ENCODE measurements around the gene CASR.

Gene CASR

GRCh38 chr3:122295266-122296062 is 112.0 kb downstream of the CASR start:
- H3K36me3 ChIP-seq (ENCODE audit: control insufficient read depth in 2 of 2, insufficient read depth in 1 of 2, low read length in 2 of 2): no peaks in the 10 kb centered on the region
- POLR2A ChIA-PET: no interaction called here
- TF ChIP-seq ZNF423 (tag by site-specific recombination; IDR thresholded peaks at IDR 0.05) (no peak), GLIS1 (tag by site-specific recombination; IDR thresholded peaks at IDR 0.05) (no peak), ZNF670 (tag by site-specific recombination; IDR thresholded peaks at IDR 0.05; ENCODE audit: low read depth) (no peak), ZFP41 (tag by site-specific recombination; IDR thresholded peaks at IDR 0.05; ENCODE audit: borderline replicate concordance) (no peak), TCF7L2 (IDR thresholded peaks at IDR 0.05; ENCODE audit: borderline replicate concordance, low read depth, low read length) (no peak), ZBTB21 (tag by site-specific recombination; IDR thresholded peaks at IDR 0.05) (no peak), ZNF341 (tag by site-specific recombination; IDR thresholded peaks at IDR 0.05; ENCODE audit: low read depth) (no peak), ZNF768 (tag by site-specific recombination; IDR thresholded peaks at IDR 0.05) (no peak), ZXDB (tag by site-specific recombination; IDR thresholded peaks at IDR 0.05) (no peak), ZNF510 (tag by site-specific recombination; IDR thresholded peaks at IDR 0.05; ENCODE audit: insufficient replicate concordance) (no peak), GFI1B (tag by site-specific recombination; IDR thresholded peaks at IDR 0.05) (no peak), PRDM10 (tag by site-specific recombination; IDR thresholded peaks at IDR 0.05) (no peak), HOXD13 (CRISPR knock-in tag; IDR thresholded peaks at IDR 0.05; ENCODE audit: borderline replicate concordance) (no peak), ZNF585B (tag by site-specific recombination; IDR thresholded peaks at IDR 0.05) (no peak)
- no peaks in the 10 kb centered on the region for H3K4me1 ChIP-seq (ENCODE audit: control insufficient read depth, insufficient read depth, low read length)
- no peak overlapping the region for H3K27ac ChIP-seq (ENCODE audit: extremely low read depth, low read depth, low read length)
- no peak overlapping the region for H3K4me3 ChIP-seq (ENCODE audit: low read depth, low read length)
- no peaks in the 10 kb centered on the region for H3K9me3 ChIP-seq (ENCODE audit: control insufficient read depth, insufficient read depth, low read depth, low read length)
- CTCF ChIA-PET: no interaction called here

- H3K27ac ChIP-seq (ENCODE audit: extremely low read depth, low read depth, low read length): no peak overlapping the region
- no peaks in the 10 kb centered on the region for H3K4me1 ChIP-seq (ENCODE audit: control insufficient read depth, insufficient read depth, low read length)
- ChIA-PET CTCF (no interaction called here), POLR2A (no interaction called here)
- H3K4me3 ChIP-seq (ENCODE audit: low read depth, low read length): no peak overlapping the region
- H3K36me3 ChIP-seq (ENCODE audit: control insufficient read depth in 2 of 2, insufficient read depth in 1 of 2, low read length in 2 of 2): no peaks in the 10 kb centered on the region
- no peaks in the 10 kb centered on the region for H3K9me3 ChIP-seq (ENCODE audit: control insufficient read depth, insufficient read depth, low read depth, low read length)
- no peak for TF ChIP-seq ZNF132 (tag by site-specific recombination; IDR thresholded peaks at IDR 0.05; ENCODE audit: borderline replicate concordance)
- no peak for TF ChIP-seq ATF2 (tag by site-specific recombination; IDR thresholded peaks at IDR 0.05; ENCODE audit: low read depth)
- no peak for TF ChIP-seq ZNF677 (tag by site-specific recombination; IDR thresholded peaks at IDR 0.05)
- no peak for TF ChIP-seq KLF10 (tag by site-specific recombination; IDR thresholded peaks at IDR 0.05)
- no peak for TF ChIP-seq CTCF (tag by site-specific recombination; IDR thresholded peaks at IDR 0.05)
- no peak for TF ChIP-seq ZNF2 (tag by site-specific recombination; IDR thresholded peaks at IDR 0.05)
- TF ChIP-seq ZNF544 (tag by site-specific recombination; IDR thresholded peaks at IDR 0.05): no peak
- no peak for TF ChIP-seq HIC1 (tag by site-specific recombination; IDR thresholded peaks at IDR 0.05)
- no peak for TF ChIP-seq ZNF24 (tag by site-specific recombination; IDR thresholded peaks at IDR 0.05)
- TF ChIP-seq ZFP69B (tag by site-specific recombination; IDR thresholded peaks at IDR 0.05): no peak
- no peak for TF ChIP-seq AEBP2 (tag by site-specific recombination; IDR thresholded peaks at IDR 0.05; ENCODE audit: borderline replicate concordance)
Observed at GRCh38 chr3:122298239-122298638, 114.8 kb downstream of the CASR start.
